ENCODE measurements around the gene CASZ1.

The CASZ1 gene

GRCh38 chr1:10663678-10664035 lies 132.8 kb downstream of the CASZ1 start:
- Histone ChIP-seq H3K27ac (no peak overlapping the region), H3K27me3 (no peaks in the 10 kb centered on the region), H3K36me3 (peaks cover 43% of the 10 kb centered on the region), H3K4me3 (ENCODE audit: low read depth in 1 of 2, low read length in 1 of 2) (no peak overlapping the region), H3K9me3 (no peaks in the 10 kb centered on the region), H3K4me1 (ENCODE audit: control insufficient read depth in 1 of 2, insufficient read depth in 1 of 2, low read depth in 1 of 2, low read length in 1 of 2) (no peaks in the 10 kb centered on the region)
- TF ChIP-seq, protein P1, sequence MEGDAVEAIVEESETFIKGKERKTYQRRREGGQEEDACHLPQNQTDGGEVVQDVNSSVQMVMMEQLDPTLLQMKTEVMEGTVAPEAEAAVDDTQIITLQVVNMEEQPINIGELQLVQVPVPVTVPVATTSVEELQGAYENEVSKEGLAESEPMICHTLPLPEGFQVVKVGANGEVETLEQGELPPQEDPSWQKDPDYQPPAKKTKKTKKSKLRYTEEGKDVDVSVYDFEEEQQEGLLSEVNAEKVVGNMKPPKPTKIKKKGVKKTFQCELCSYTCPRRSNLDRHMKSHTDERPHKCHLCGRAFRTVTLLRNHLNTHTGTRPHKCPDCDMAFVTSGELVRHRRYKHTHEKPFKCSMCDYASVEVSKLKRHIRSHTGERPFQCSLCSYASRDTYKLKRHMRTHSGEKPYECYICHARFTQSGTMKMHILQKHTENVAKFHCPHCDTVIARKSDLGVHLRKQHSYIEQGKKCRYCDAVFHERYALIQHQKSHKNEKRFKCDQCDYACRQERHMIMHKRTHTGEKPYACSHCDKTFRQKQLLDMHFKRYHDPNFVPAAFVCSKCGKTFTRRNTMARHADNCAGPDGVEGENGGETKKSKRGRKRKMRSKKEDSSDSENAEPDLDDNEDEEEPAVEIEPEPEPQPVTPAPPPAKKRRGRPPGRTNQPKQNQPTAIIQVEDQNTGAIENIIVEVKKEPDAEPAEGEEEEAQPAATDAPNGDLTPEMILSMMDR (IDR thresholded peaks at IDR 0.05): no peak

GRCh38 chr1:10662824-10663677 lies 133.4 kb downstream of the CASZ1 start:
- TF ChIP-seq, protein P1 (IDR thresholded peaks at IDR 0.05): no peak
- Histone ChIP-seq H3K4me1 (ENCODE audit: control insufficient read depth in 1 of 2, insufficient read depth in 1 of 2, low read depth in 1 of 2, low read length in 1 of 2) (no peaks in the 10 kb centered on the region), H3K27me3 (no peaks in the 10 kb centered on the region), H3K9me3 (no peaks in the 10 kb centered on the region), H3K4me3 (ENCODE audit: low read depth in 1 of 2, low read length in 1 of 2) (no peak overlapping the region), H3K27ac (no peak overlapping the region), H3K36me3 (peaks cover 49% of the 10 kb centered on the region)

- TF ChIP-seq, protein P1 (IDR thresholded peaks at IDR 0.05): no peak
- Histone ChIP-seq H3K27ac (no peak overlapping the region), H3K9me3 (no peaks in the 10 kb centered on the region), H3K36me3 (peaks cover 54% of the 10 kb centered on the region), H3K4me3 (ENCODE audit: low read depth in 1 of 2, low read length in 1 of 2) (no peak overlapping the region), H3K27me3 (no peaks in the 10 kb centered on the region), H3K4me1 (ENCODE audit: control insufficient read depth in 1 of 2, insufficient read depth in 1 of 2, low read depth in 1 of 2, low read length in 1 of 2) (no peaks in the 10 kb centered on the region)
These were observed 134.3 kb downstream of the CASZ1 start for GRCh38 chr1:10662090-10662688.

DNA sequence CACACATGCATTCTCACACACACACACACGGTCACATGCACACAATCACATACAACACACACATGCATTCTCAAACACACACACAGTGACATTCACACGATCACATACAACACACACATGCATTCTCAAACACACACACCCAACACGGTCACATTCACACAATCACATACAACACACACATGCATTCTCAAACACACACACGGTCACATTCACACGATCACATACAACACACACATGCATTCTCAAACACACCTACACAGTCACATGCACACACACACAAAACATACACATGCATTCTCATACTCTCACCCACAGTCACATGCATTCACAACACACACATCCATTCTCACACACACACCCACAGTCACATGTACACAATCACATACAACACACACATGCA lies 135.0 kb downstream of the CASZ1 start:
- Histone ChIP-seq H3K4me1 (ENCODE audit: control insufficient read depth in 1 of 2, insufficient read depth in 1 of 2, low read depth in 1 of 2, low read length in 1 of 2) (no peaks in the 10 kb centered on the region), H3K27me3 (no peaks in the 10 kb centered on the region), H3K4me3 (ENCODE audit: low read depth in 1 of 2, low read length in 1 of 2) (no peak overlapping the region), H3K36me3 (peaks cover 62% of the 10 kb centered on the region), H3K9me3 (no peaks in the 10 kb centered on the region), H3K27ac (no peak overlapping the region)
- TF ChIP-seq, protein P1 (IDR thresholded peaks at IDR 0.05): no peak

GRCh38 chr1:10659646-10660540 lies 136.6 kb downstream of the CASZ1 start:
- H3K27ac ChIP-seq: no peak overlapping the region
- no peaks in the 10 kb centered on the region for H3K9me3 ChIP-seq
- no peak overlapping the region for H3K4me3 ChIP-seq (ENCODE audit: low read depth in 1 of 2, low read length in 1 of 2)
- no peaks in the 10 kb centered on the region for H3K4me1 ChIP-seq (ENCODE audit: control insufficient read depth in 1 of 2, insufficient read depth in 1 of 2, low read depth in 1 of 2, low read length in 1 of 2)
- TF ChIP-seq, protein P1 (IDR thresholded peaks at IDR 0.05): no peak
- no peaks in the 10 kb centered on the region for H3K27me3 ChIP-seq
- H3K36me3 ChIP-seq: peaks cover 71% of the 10 kb centered on the region
